Ammon's horn (tissue), 1 donor: ENCODE results near the gene ABCE1.
"Not testable (repeated sequence)": the region's sequence is repeated elsewhere in the genome, so short reads cannot be mapped to it uniquely, and the experiment has no call there.

Source experiments
- DNase-seq: peaks from one replicate; pipeline ENCODE4 v3.0.0-alpha.2; 2016; ENCODE audit warnings: low spot score

The ABCE1 gene

DNA sequence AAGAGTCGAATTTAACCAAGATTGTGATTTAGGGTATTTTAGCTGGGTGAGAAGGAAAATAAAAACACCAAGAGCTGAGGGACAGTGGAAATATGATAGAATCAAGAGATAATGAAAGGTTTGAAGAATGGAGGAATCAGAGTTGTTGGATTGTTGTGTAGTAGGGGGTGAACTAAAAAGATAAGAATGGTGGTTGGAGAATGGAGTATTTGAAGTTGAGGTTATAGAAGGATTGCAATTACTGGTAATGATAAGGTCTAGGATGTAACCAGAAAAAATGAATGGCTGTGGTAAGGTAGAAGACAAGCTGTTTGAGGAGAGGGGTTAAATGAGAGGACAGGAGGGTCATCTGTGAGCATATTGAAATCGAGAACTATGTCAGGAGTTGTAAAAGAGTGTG, 4.5 kb downstream of the ABCE1 start:
- DNase-seq, result no peak

DNA sequence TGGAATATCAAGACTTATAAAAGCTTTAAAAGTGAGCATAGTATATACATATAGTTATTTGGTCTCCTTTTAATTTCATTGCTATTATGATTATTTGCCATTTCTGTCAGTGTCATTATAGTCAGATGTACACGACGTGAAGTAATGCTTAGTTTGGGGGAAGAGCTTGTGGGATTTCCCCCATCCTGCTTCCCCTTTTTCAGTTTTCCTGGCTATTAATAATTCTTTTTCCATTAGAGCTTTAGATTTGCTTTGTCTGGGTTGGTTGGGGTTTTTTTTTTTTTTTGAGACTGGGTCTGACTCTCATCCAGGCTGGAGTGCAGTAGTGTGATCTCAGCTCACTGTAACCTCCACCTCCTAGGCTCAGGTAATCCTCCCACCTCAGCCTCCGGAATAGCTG, 5.4 kb downstream of the ABCE1 start:
- no peak for DNase-seq

DNA sequence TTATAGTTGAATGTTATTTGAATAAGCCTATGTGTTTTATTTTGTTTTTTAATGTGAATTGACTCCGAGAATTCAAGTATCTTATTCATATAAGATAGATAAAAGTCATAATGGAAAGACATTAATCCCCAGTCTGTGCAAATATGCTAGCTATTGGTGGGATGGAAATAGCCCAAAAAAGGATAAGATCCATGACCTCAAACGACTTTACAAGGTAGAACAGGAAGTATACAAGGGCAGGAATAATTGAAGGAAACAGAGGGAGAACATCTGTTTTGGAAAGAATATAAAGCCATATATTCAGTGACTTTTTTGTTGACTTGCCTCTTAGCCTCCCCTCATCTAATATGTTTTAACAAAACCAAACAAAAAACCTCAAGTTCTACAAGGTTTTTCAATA, 9.0 kb downstream of the ABCE1 start:
- no peak for DNase-seq

DNA sequence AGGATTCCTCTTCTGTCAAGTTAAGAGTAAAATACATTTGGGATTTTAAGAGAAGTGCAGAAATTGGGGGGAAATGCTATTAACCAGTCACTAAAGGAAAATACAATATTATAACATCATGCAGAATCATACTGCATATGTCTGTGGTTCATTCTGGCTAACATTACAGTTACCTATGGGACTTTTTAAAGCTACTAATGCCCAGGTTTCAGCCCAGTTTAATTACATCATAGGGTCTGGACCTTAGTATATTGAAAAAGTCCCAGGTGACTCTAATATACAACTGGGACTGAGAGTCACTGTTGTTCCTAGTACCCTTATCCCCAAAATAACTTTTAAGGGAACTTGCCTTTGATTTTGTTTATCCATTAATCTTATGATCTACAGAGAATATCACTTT, 10.0 kb downstream of the ABCE1 start:
- no peak for DNase-seq

DNA sequence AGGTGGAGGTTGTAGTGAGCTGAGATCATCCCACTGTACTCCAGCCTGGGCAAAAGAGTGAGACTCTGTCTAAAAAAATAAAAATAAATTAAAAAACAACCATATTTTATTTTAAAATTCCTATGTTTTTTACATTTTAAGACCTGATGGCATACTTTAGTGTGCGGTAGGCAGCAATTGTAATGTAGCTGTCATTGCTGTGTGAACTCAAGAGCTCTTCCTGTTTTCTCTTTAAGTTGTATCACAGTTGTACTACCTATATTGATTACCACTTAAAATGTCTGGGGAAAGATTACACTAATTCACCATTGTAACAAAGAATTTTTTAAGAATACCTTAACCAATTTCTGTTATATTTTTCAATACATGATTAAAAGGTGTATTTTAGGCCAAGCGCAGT, 27.3 kb downstream of the ABCE1 start:
- DNase-seq, result no peak

DNA sequence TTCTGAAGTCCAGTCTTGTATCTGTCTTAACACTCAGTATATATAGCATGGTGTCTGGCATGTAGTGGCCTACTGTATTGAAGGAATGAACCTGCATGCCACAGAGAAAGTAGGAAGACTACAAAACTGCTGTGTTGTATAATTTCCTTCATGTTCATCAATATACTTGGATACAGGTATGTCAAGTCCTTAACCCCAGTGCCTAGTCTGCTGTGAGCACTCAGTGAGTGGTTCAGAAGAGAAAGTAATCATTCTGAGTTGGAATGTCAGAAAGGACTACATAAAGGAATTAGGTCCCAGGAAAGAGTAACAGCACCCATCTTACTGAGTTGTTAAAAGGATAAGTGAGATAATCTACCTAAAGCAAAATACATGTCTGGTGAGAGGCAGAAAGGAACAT, 32.0 kb downstream of the ABCE1 start:
- no peak for DNase-seq

DNA sequence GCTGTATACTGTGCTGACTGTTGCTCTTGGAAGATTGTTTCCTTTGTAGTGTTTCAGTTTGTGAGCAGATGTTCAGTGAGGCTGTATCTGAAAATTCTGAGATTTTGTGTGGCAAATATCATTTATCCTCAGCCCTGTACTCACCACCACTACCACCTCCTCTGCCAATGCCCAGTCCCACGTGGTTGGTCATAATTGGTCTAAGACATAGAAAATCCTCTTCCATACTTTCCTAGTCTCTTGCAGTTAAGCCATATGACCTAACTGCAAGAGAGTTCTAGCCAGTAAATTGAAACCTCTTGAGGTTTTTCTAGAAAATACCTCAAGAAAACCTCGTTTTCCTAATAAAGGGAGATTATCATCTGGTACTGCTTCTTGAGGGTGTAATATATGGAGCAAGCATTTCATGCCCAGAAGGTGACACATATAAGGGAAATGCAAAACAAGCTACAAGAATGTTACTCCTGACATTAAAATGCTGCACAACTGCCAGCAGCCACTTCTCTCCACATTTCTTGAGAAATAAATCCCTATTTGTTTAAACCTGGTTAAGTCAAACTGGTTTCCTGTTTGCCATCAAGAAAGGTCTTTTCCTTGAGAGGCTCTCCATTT, 32.8 kb downstream of the ABCE1 start:
- DNase-seq, result no peak

DNA sequence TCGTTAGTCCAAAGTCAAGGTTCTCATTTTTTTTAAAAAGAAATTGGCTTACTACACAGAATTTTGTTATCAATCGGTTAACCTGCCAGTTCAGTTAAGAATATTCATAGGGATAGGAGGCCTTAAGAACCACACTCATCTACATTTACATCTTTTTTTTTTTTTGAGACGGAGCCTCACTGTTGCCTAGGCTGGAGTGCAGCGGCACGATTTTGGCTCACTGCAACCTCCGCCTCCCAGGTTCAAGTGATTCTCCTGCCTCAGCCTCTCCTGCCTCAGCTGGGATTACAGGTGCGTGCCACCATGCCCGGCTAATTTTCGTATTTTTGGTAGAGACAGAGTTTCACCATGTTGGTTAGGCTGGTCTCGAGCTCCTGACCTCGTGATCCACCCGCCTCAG, 33.7 kb downstream of the ABCE1 start:
- no peak for DNase-seq

DNA sequence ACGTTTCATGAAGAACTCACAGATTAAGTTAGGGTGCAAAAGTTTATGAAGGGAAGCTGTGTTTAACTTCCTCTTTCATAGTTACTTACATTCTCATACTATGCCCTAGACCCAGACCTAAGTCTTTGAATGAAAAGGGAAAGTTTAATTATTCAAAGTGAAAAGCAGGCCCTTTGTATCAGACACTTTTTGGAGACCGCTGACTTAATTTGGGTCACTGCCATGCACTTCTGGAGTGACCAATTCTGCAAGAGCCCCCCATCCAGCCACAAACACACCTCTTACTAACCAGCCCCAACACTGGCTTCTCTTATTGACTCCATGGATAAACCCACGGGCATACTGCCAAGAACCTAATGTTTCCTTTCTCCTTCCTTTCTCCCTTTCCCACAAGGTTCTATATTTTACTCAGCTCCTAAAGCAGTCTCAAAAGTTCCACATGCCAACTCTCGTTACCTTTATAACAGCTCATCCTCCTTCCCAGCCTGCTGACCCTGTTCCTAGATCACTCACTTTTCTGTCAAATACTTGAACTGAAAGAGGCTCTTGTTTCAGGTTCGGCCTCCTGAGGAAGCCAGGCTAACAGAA, 34.5 kb downstream of the ABCE1 start:
- peak; percentile 4 for DNase-seq

DNA sequence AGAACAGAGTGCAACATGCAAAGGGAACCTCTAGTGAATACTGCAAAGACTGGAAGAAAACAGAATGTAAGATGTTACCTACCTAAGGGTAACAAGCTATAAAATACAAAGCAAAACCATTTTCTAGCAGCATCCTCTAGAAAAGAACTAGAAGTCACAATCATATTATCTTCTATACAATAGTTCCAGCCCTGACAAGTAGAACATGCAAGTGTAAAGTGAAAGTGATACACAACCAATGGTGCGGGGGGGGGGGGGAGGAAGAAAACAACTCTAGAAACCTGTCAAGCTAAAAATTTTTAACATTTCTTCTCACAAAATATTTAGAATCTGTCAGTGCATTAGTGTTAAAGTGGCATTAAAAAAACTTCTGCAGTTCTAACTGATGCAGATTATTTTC, 38.1 kb downstream of the ABCE1 start:
- DNase-seq, result not testable (repeated sequence)

DNA sequence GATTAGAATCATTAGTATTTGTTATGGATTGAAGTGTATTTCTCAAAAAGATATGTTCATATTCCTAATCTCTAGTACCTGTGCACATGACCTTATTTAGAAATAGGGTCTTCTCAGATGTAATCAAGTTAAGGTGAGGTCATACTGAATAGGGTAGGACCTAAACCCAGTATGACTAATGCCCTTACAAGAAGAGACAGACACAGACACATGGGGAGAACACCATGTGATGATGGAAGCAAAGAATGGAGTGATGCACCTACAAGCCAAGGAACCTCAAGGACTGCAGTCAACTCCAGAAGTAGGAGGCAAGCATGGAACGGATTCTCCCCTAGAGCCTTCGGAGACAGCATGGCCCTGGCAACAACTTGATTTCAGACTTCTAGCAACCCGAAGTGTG, 50.9 kb downstream of the ABCE1 start:
- no peak for DNase-seq

DNA sequence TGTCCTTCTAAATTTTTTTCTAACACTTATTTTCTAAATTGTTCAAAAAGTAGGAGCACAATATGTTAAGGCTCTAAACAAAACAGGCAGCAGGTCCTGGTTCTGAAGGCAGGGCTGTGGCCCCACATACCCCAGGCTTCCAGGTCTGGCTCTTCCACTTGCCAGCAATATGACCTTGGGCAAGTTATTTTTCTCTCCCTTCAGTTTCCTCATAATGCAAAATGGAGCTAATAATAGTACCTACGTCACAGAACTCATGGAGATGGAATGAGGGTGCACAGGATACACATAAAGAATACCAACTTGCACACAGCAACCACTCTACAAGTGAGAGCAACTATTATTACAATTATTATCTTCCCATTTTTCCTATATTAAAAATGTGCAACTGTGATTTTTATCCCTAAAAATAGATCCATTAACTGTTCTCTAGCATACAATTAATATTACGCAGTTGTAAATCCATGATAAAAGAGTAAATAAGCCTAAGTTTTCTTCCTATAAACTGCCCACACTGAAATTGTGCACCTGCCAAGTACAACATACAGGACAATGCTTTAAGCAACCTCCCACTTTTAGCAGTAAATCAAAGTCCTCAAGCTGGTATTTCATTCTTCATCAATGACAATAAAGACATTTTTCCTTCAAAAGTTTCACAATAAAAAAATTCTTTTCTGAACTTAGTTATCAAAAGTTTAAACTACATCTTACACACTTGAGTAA, 55.2 kb downstream of the ABCE1 start:
- DNase-seq, result no peak

DNA sequence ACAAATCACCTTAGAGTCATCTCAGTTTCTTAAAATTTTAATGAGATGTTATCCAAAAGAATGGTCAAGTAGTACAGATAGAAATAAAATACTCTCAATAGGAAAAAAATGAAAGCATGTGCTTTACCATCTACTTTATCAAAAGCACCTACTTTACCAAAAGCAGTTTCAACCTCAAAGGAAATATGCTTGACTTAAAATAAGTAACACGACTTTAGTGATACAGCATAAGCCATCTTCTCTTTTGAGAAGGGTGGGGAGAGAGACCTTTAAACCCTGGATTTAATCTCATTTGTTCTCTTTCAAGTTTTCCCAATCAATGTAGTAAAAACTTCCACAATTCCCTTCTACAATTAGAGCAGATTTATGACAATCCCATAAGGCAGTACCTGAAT, 55.8 kb downstream of the ABCE1 start:
- DNase-seq, result no peak

DNA sequence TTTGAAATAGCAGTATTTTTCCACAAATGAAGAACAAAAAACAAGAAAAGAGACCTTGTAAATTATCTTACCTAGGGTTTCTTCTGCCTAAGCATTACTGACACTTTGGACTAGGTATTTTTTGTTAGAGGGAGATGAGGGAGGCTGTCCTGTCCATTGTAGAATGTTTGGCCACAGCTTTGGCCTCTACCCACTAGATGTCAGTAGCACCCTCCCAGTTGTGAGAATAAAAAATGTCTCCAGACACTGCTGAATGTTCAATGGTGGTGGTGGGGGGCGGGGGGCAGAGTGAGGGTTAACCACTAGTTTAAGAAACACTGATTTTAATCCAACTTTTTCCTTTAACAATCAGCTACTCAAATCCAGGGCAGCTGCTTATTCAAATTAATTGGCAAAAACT, 56.5 kb downstream of the ABCE1 start:
- peak; percentile 53 for DNase-seq

DNA sequence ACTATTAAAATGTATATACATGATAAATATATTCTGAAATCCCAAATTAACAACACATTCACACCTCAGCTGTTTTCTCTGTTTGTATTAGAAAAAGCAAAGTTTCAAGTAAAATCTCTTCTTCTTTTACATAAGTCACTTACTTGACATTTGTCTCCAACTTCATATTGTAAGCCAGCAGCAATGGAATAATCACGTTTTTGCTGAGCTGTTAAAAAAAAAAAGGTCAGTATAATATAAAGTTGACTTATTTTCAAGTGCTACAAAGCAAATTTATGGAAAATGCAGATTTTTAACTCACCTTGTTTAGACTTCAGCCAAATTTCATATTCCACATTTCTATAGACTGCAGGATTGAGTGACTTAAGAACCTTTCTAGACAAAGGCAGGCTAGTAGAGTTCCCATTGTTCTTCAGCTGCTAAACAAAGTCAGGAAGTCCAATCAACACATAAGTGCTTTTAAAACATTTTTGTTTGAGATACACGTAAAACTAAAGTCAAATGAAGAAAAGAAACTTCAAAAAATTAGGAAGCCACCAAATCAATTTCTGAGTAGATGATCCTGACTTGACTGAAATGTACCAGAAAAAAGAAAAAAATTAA, 57.3 kb downstream of the ABCE1 start:
- no peak for DNase-seq

DNA sequence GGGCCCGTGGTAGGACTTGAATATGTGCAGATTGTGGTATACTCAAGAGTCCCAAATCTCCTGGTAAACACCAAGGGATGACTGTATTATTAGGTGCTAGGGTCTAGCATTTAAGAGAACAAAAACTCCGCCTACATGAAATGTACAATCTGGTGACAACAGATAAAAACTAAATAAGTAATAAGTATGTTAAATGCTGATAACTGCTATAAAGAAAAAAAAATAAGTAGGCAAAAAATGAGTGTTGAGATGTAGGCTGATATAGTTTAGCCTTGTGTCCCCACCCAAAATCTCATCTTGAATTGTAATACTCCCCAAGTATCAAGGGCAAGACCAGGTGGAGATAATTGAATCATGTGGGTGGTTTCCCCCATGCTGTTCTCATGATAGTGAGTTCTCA, 58.9 kb downstream of the ABCE1 start:
- DNase-seq, result no peak

DNA sequence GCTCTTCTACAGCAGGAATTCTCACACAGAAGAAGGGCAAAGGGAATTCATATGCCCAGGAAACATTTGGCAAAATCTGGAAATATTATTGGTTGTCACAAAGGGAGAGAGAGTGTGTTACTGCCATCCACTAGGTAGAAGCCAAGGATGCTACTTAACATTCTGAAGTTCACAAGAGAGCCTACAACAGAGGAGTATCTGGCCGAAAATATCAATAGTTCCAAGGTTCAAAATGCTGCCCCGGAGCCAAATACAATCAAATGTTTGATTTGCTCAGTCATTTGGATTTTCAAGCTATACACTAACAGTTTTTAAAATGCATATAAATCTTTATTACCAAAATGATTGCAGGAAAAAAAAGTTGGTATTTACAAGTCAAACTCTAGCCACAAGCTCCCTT, 63.4 kb downstream of the ABCE1 start:
- DNase-seq, result no peak

DNA sequence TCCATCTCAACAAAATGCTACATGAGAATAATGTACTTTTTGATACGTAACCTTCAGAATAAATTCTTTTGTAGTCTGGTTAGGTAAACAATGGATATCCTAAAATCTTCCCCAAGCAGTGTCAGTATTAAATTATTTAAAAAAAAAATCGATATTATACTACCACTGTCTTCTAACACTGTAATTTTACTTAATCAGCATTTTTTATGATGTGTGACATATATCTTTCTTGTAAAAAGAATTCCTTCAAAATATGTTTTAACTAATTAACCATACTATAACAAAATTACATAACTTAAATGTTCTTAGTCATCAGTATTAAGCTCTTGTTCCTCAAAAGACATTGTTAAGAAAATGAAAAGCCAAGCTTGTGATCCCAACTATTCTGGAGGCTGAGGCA, 69.8 kb downstream of the ABCE1 start:
- DNase-seq, result no peak

DNA sequence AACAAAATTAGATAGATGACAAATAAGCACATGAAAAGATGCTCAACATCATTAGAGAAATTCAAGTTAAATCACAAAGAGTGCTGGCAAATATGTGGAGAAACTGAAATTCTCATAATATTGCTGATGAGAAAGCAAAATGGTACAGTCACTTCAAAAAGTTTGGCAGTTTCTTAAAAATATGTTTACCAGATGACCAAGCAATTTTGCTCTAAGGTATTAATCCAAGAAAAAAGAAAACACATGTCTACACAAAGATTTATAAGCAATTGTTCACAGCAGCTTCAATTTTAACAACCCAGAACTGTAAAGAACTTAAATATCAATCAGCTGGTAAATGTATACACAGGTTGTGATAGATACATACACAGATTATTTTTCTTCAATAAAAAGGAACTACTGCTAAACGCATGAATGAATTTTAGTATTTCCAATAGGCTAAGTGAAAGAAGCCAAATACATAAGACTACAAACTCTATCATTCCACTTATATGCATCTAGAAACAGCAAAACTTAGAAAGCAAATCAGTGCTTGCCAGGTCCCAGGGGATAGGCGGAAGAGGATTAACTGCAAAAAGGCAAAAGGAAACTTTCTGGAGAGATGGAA, 70.6 kb downstream of the ABCE1 start:
- DNase-seq, result no peak

DNA sequence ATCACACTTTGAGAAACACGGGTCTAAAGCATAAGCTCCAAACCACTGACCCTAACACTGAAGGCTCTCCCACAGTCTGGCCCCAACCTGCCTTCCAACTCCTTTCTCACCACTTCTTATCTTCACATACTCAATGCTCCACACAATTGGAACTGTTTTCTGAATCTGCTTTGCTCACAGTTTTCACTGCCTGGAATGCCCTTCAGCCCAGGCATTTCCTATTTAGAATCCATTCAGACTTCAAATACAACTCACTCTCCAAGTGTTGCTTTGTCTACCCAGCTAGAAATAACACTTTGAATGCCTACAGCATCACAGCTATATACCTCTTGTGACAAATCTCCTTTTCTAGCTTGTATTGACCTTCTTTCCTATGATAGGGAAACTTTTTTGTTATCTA, 72.1 kb downstream of the ABCE1 start:
- no peak for DNase-seq

DNA sequence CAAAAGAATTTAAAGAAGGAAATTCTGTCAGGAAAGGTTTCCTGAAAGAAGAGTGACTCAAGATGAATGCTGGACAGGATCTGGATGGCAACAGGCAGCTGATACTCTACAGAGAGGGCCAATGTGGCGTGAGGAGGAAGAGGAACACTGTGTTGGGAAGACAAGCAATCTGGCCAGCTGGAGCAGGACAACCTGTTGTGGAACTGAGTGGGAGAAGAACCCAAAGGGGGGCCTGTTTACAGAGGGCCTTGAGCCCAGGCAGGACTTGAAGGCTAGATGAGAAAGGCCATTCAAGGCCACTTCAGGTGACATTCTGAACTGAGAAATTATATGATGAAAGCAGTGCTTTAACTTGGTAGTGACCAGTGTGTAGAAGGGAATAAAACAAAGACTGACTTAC, 73.8 kb downstream of the ABCE1 start:
- peak; percentile 8 for DNase-seq

DNA sequence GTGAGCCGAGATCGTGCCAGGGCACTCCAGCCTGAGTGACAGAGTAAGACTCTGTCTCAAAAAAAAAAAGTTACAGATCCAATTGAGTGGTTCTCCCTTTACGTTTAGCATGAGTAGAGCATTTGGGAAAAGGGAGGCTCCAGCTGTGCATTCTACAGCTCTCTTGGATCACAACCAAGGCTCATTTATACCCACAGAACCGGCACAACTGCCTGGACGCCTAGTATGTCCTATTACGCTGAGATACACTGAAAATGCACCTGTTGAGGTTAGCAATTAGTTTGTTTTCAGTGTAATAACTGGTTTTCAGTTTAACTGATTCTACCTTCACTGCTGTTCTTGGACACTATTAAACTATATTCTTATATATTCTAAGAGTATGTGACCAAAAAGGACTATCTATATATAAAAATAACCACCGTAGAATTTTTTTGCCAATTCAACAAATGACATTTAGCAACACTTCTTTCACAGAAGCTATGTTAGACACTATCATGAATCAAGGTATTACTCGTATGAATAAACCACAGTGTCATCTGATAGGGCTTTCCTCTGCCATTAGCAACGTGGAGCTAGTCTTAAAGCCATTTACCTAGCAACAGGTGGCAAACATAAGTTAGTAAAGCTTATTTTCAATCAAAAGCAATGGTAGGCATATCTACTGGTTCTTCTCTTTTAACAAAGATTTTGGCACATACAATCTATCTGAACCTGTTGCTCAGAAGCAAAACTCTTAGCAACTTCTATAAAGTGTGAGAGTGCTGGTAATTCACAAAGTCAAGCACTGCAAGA, 78.7 kb downstream of the ABCE1 start:
- no peak for DNase-seq
